OCI-LY3 (cell line): ENCODE data around the gene KCNK6.

Experiments
- H2AFZ ChIP-seq: fragments of 200-600, 300-600 bp; shearing (Covaris generic); 2 replicates; pipeline ENCODE4 v1.6.0; 2014; ENCODE audit warnings: antibody characterized with exemption, low read depth, low read length
- H3K27ac ChIP-seq: fragments of 200-600, 300-600 bp; sonication (generic); 2 replicates; pipeline ENCODE4 v1.5.1; 2014; ENCODE audit warnings: mild to moderate bottlenecking, low read length, moderate library complexity, mixed read lengths
- H3K27me3 ChIP-seq: fragments of 200-600, 300-600 bp; sonication (generic); 2 replicates; pipeline ENCODE4 v1.6.1; 2014; ENCODE audit warnings: low read depth, low read length, mixed read lengths
- H3K36me3 ChIP-seq: fragments of 200-600, 300-600 bp; sonication (generic); replicated peaks from 2 replicates; pipeline ENCODE3; 2014; ENCODE audit warnings: low read depth, low read length, mixed read lengths
- H3K4me1 ChIP-seq: fragments of 300-600, 200-600 bp; sonication (generic); 2 replicates; pipeline ENCODE4 v1.6.1; 2014; ENCODE audit warnings: low read length, mixed read lengths
- H3K4me2 ChIP-seq: fragments of 200-600, 300-600 bp; sonication (generic); 2 replicates; pipeline ENCODE4 v1.6.1; 2014; ENCODE audit warnings: low read length, mixed read lengths
- H3K4me3 ChIP-seq: fragments of 300-600, 200-600 bp; sonication (generic); 2 replicates; pipeline ENCODE4 v1.5.1; 2014; ENCODE audit warnings: antibody characterized with exemption, mild to moderate bottlenecking, low read length, moderate library complexity
- H3K79me2 ChIP-seq: fragments of 300-600, 200-600 bp; shearing (Covaris generic); 2 replicates; pipeline ENCODE4 v1.6.1; 2014; ENCODE audit warnings: mild to moderate bottlenecking, low read length, mixed read lengths
- H3K9ac ChIP-seq: fragments of 300-600, 200-600 bp; shearing (Covaris generic); 2 replicates; pipeline ENCODE4 v1.6.0; 2014; ENCODE audit warnings: mild to moderate bottlenecking, low read length, moderate library complexity
- H3K9me3 ChIP-seq: fragments of 200-600, 300-600 bp; shearing (Covaris generic); 2 replicates; pipeline ENCODE4 v1.6.1; 2014; ENCODE audit warnings: low read length, mixed read lengths; ENCODE audit not compliant: insufficient read depth
- H4K20me1 ChIP-seq: fragments of 200-600, 300-600 bp; sonication (generic); 2 replicates; pipeline ENCODE4 v1.6.1; 2016; ENCODE audit warnings: low read length, mixed read lengths; ENCODE audit not compliant: insufficient read depth
- EZH2phosphoT487 ChIP-seq: fragments of 200-600 bp; shearing (Covaris generic); IDR thresholded peaks from 2 replicates; pipeline ENCODE4 v1.6.1; 2018; ENCODE audit warnings: antibody characterized with exemption, mixed run types, low read depth
- TF ChIP-seq, protein P1 (sequence below): fragments of 200-600, 300-600 bp; sonication (generic); IDR thresholded peaks from 2 replicates; pipeline ENCODE4 v1.5.1; 2014; ENCODE audit warnings: antibody characterized with exemption, low read length, low read depth

The KCNK6 gene

DNA sequence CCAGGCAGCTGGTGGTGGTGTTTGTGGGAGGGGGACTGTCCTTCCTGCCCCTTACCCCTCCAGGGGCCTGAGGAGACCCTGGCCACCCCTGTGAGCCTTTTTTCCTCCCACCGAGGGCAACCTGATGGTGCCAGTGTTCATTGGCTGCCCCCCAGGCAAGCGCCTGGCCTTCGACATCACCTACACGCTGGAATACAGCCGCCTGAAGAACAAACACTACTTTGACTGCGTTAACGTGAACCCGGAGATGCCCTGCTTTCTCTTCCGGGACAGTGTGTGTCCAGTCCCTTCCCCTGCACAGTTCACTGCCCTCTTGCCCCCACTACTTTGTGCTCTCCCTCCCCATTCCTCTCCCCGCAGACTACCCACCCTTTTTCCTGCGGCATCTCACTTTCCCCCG lies 47.4 kb downstream of the KCNK6 start:
- Histone ChIP-seq H3K9me3 (no peaks in the 10 kb centered on the region; the same call in 1 of the 2 replicates), H3K9ac (no peak overlapping the region), H3K4me1 (no peaks in the 10 kb centered on the region), H3K79me2 (no peaks in the 10 kb centered on the region), H3K36me3 (no peaks in the 10 kb centered on the region), H2AFZ (no peak overlapping the region), H4K20me1 (no peaks in the 10 kb centered on the region), H3K4me3 (no peak overlapping the region), H3K27me3 (no peaks in the 10 kb centered on the region), H3K27ac (no peak overlapping the region), H3K4me2 (no peak overlapping the region)
- TF ChIP-seq, protein P1, sequence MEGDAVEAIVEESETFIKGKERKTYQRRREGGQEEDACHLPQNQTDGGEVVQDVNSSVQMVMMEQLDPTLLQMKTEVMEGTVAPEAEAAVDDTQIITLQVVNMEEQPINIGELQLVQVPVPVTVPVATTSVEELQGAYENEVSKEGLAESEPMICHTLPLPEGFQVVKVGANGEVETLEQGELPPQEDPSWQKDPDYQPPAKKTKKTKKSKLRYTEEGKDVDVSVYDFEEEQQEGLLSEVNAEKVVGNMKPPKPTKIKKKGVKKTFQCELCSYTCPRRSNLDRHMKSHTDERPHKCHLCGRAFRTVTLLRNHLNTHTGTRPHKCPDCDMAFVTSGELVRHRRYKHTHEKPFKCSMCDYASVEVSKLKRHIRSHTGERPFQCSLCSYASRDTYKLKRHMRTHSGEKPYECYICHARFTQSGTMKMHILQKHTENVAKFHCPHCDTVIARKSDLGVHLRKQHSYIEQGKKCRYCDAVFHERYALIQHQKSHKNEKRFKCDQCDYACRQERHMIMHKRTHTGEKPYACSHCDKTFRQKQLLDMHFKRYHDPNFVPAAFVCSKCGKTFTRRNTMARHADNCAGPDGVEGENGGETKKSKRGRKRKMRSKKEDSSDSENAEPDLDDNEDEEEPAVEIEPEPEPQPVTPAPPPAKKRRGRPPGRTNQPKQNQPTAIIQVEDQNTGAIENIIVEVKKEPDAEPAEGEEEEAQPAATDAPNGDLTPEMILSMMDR = no peak
- TF ChIP-seq EZH2phosphoT487 = no peak

DNA sequence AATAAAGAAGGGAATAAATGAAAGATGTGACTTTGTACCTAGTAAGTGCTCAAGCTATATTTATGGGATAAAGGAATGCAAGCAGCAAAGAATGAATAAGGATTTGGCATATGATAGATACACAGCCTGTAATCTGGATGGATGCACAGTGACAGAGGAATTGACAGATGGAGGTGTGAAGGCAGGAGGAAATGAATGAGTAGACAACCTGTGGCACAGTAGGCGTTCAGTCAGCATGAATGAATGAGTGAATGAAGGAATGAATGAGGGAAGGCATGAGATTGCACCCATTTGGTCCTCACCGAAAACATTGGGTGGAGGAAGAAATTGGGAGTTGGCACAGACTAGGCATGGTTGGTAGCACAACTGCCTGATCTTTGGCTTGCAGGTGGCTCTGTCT lies 49.9 kb downstream of the KCNK6 start:
- H3K27me3 ChIP-seq = no peaks in the 10 kb centered on the region
- H3K27ac ChIP-seq = no peak overlapping the region
- peaks cover 5% of the 10 kb centered on the region for H3K4me1 ChIP-seq
- no peaks in the 10 kb centered on the region for H3K36me3 ChIP-seq
- no peaks in the 10 kb centered on the region for H3K9me3 ChIP-seq
- no peak overlapping the region for H2AFZ ChIP-seq
- H3K4me3 ChIP-seq = no peak overlapping the region
- no peak overlapping the region for H3K4me2 ChIP-seq
- no peaks in the 10 kb centered on the region for H4K20me1 ChIP-seq
- no peak overlapping the region for H3K9ac ChIP-seq
- H3K79me2 ChIP-seq = peaks cover under 1% of the 10 kb centered on the region; the same call in 1 of the 2 replicates
- TF ChIP-seq, protein P1 = no peak
- no peak for TF ChIP-seq EZH2phosphoT487

DNA sequence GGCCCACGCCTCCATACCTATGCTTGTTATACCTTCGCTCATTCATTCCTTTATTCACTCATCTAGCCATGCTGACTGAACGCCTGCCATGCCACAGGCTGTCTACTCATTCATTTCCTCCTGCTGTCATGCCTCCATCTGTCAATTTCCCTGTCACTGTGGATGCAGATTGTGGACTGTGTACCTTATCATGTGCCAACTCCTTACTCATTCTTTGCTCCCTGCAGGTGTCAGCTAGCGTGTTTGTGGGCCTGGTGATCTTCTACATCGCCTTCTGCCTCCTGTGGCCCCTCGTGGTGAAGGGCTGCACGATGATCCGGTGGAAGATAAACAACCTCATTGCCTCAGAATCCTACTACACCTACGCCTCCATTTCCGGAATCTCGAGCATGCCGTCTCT lies 50.7 kb downstream of the KCNK6 start:
- H3K4me1 ChIP-seq = peaks cover 5% of the 10 kb centered on the region
- no peak overlapping the region for H3K9ac ChIP-seq
- H3K27me3 ChIP-seq = no peaks in the 10 kb centered on the region
- H3K27ac ChIP-seq = no peak overlapping the region
- H3K79me2 ChIP-seq = peaks cover 7% of the 10 kb centered on the region
- H3K4me3 ChIP-seq = no peak overlapping the region
- H3K9me3 ChIP-seq = no peaks in the 10 kb centered on the region
- no peaks in the 10 kb centered on the region for H4K20me1 ChIP-seq
- no peak overlapping the region for H2AFZ ChIP-seq
- TF ChIP-seq, protein P1 = no peak
- no peak for TF ChIP-seq EZH2phosphoT487
- H3K36me3 ChIP-seq = no peaks in the 10 kb centered on the region
- H3K4me2 ChIP-seq = no peak overlapping the region

DNA sequence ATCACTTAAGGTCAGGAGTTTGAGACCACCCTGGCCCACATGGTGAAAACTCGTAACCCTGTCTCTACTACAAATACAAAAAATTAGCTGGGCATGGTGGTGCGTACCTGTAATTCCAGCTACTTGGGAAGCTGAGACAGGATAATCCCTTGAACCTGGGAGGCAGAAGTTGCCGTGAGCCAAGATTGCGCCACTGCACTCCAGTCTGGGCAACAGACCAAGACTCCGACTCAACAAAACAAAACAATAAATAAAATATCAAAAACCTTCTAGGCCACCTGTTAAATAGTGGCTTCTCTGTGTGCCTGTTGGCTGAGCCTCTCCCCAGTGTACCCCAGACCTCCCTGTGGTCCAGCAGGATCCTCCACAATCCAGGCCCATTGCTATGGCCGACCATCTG lies 51.4 kb downstream of the KCNK6 start:
- TF ChIP-seq, protein P1 = no peak
- no peak for TF ChIP-seq EZH2phosphoT487
- peaks cover 11% of the 10 kb centered on the region for H3K4me1 ChIP-seq

More for the DNA sequence above, 51.4 kb downstream of the KCNK6 start:
- no peak overlapping the region for H3K27ac ChIP-seq
- no peaks in the 10 kb centered on the region for H3K27me3 ChIP-seq
- H3K79me2 ChIP-seq = peaks cover 15% of the 10 kb centered on the region
- no peaks in the 10 kb centered on the region for H3K9me3 ChIP-seq
- H4K20me1 ChIP-seq = peaks cover 4% of the 10 kb centered on the region; the same call in 1 of the 2 replicates
- no peak overlapping the region for H3K9ac ChIP-seq
- H3K36me3 ChIP-seq = peaks cover 2% of the 10 kb centered on the region
- no peak overlapping the region for H2AFZ ChIP-seq
- no peak overlapping the region for H3K4me2 ChIP-seq
- no peak overlapping the region for H3K4me3 ChIP-seq
